ENCODE data around the gene TUBB8B. TPM values are rescaled to one million over a fixed set of nuclear protein-coding genes. Genes with fewer than 3 reads are reported as not detected.
"Not testable (repeated sequence)": the region's sequence is repeated elsewhere in the genome, so short reads cannot be mapped to it uniquely, and the experiment has no call there.

TUBB8B gene
- total RNA-seq: not detected

DNA sequence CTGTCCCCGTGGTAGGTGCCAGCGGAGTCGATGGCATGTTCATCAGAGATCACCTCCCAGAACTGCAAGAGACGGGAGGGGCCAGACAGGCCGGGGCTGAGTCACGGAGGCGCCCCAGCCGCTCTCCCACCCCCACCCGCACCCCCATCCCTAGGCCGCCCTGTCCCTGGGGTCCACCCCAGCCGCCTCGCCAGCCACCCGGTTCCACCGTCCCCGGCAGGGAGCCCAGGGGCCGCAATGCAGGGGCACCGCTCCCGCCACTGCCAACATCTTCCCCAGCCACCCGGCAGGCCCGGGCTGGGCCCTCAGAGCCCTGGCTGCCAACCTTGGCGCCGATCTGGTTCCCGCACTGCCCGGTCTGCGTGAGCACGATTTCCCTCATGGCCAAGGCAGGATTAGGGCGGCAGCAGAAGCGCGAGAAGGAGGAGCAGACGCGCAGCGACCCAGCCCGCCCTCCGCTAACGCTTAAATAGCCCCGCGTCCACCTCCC, at the start of gene TUBB8B:
Gene TUBB8B (minus strand): TSS at position 440 of the 490 bp plus-strand sequence. CDS start 58 bp downstream, at position 382.
- H3K36me3 Mint-ChIP-seq; DNase-seq; H3K27me3 Mint-ChIP-seq; ATAC-seq; H3K4me3 Mint-ChIP-seq; CTCF ChIA-PET; H3K9me3 Mint-ChIP-seq (ENCODE audit: low read depth); H3K4me1 Mint-ChIP-seq; H3K27ac Mint-ChIP-seq: not testable (repeated sequence)

DNA sequence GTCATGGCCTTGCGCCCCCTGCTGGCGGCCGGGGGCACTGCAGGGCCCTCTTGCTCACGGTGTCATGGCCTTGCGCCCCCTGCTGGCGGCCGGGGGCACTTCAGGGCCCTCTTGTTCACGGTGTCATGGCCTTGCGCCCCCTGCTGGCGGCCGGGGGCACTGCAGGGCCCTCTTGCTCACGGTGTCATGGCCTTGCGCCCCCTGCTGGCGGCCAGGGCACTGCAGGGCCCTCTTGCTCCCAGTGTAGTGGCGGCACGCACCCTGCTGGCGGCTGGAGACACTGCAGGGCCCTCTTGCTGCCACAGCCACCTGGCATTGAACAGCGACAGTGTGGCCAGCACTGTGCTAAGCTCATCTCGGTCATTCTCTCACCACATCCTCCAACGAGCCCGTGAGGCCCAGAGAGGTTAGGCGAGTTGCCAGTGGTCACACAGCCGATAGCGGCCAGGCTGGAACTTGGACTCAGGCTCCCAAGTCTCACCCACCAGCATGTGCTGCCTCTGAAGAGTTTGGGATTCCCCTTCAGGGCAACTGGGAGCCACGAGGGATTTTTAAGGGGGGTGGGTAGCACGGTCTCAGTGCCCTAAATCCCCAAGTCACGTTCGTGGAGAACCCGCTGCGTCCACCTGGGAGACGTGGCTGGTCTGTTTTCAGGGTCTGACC, 48.0 kb upstream of the TUBB8B start:
- peak; percentile 49 for DNase-seq
- H3K27me3 Mint-ChIP-seq: peaks cover 16% of the 10 kb centered on the region
- H3K4me3 Mint-ChIP-seq; H3K4me1 Mint-ChIP-seq; H3K36me3 Mint-ChIP-seq; CTCF ChIA-PET; H3K27ac Mint-ChIP-seq; H3K9me3 Mint-ChIP-seq (ENCODE audit: low read depth): not testable (repeated sequence)
- ATAC-seq: peak; percentile 42

DNA sequence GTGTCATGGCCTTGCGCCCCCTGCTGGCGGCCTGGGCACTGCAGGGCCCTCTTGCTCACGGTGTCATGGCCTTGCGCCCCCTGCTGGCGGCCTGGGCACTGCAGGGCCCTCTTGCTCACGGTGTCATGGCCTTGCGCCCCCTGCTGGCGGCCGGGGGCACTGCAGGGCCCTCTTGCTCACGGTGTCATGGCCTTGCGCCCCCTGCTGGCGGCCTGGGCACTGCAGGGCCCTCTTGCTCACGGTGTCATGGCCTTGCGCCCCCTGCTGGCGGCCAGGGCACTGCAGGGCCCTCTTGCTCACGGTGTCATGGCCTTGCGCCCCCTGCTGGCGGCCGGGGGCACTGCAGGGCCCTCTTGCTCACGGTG, 47.3 kb upstream of the TUBB8B start:
- H3K36me3 Mint-ChIP-seq; DNase-seq; H3K27ac Mint-ChIP-seq; CTCF ChIA-PET; ATAC-seq; H3K4me1 Mint-ChIP-seq; H3K9me3 Mint-ChIP-seq (ENCODE audit: low read depth); H3K4me3 Mint-ChIP-seq: not testable (repeated sequence)
- H3K27me3 Mint-ChIP-seq: peaks cover 15% of the 10 kb centered on the region

GRCh38 chr18:96101-96766, 46.8 kb upstream of the TUBB8B start:
- CTCF ChIA-PET: interaction anchor here (1.2 kb wide), 1 partner anchor 172 kb away, joined by 4 read pairs; the partner anchor contains the start of gene THOC1
- peaks cover 10% of the 10 kb centered on the region for H3K27me3 Mint-ChIP-seq
- H3K4me3 Mint-ChIP-seq; H3K36me3 Mint-ChIP-seq; DNase-seq; H3K9me3 Mint-ChIP-seq (ENCODE audit: low read depth); H3K4me1 Mint-ChIP-seq; H3K27ac Mint-ChIP-seq: not testable (repeated sequence)
- ATAC-seq: peak; percentile 60

- CTCF ChIA-PET: interaction anchor here (1.2 kb wide), 1 partner anchor 173 kb away, joined by 4 read pairs; the partner anchor contains the start of gene THOC1
- H3K27me3 Mint-ChIP-seq; ATAC-seq; H3K4me3 Mint-ChIP-seq; H3K27ac Mint-ChIP-seq; H3K36me3 Mint-ChIP-seq; H3K9me3 Mint-ChIP-seq (ENCODE audit: low read depth); H3K4me1 Mint-ChIP-seq; DNase-seq: not testable (repeated sequence)
Observed at GRCh38 chr18:95580-95979, 46.2 kb upstream of the TUBB8B start.

DNA sequence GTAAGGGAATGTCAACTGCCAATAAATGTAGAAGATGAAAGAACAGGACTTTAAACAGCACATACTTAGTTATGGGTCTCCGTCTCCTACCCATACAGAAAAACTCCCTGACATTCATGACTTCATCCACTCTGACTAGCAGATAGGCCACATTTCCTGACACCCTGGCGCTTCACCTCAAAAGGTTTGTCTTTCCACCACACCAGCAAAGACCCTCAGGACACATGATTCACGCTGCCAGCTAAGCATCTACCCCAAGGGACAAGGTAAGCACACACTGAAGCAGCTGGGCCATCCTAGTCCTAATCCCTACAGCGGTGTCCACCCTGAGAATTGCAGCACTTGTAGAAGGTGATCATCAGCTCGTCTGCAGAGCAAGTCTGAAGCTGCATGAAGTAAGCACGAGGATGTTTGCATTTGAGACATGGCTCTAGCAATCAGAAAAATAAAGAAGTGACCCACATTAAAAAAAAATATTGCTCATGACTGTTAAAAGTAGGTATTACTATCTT, 44.5 kb upstream of the TUBB8B start:
- H3K9me3 Mint-ChIP-seq (ENCODE audit: low read depth); H3K4me3 Mint-ChIP-seq; H3K27ac Mint-ChIP-seq; H3K36me3 Mint-ChIP-seq; DNase-seq; CTCF ChIA-PET; ATAC-seq; H3K4me1 Mint-ChIP-seq; H3K27me3 Mint-ChIP-seq: not testable (repeated sequence)

DNA sequence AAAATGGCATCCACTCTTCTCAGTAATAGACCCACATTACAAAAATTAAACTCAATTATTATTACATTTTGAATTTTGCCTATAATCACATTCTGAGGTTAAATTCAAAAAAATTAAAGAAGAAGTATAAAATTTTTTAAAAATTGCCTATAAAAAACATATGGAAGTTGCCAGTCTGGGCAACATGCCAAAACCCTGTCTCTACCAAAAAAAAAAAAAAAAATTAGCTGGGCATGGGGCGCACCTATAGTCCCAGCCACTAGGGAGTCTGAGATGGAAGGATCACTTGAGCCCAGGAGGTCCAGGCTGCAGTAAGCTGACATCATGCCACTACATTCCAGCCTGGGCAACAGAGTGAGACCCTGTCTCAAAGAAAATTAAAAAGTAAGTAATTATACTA, 42.1 kb upstream of the TUBB8B start:
- H3K9me3 Mint-ChIP-seq (ENCODE audit: low read depth); H3K27me3 Mint-ChIP-seq; CTCF ChIA-PET; ATAC-seq; H3K36me3 Mint-ChIP-seq; H3K4me1 Mint-ChIP-seq; H3K27ac Mint-ChIP-seq; DNase-seq; H3K4me3 Mint-ChIP-seq: not testable (repeated sequence)

DNA sequence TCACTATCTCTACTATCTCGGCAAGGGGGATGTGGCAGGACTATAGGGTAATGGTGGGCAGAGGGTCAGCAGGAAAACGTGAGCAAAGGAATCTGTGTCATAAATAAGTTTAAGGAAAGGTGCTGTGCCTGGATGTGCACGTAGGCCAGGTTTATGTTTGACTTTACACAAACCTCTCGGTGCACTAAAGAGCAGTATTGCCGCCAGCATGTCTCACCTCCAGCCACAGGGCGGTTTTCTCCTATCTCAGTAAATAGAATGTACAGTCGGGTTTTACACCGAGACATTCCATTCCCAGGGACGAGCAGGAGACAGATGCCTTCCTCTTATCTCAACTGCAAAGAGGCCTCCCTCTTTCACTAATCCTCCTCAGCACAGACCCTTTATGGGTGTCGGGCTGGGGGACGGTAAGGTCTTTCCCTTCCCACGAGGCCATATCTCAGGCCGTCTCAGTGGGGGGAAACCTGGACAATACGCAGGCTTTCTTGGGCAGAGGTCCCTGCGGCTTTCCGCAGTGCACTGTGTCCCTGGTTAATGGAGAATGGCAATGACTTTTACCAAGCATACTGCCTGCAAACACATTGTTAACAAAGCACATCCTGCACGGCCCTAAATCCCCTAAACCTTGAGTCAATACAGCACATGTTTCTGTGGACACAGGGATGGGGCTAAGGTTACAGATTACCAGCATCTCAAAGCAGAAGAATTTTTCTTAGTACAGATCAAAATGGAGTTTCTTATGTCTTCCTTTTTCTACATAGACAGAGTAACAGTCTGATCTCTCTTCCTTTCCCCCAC, 41.2 kb upstream of the TUBB8B start:
- not testable (repeated sequence) for H3K27me3 Mint-ChIP-seq

DNA sequence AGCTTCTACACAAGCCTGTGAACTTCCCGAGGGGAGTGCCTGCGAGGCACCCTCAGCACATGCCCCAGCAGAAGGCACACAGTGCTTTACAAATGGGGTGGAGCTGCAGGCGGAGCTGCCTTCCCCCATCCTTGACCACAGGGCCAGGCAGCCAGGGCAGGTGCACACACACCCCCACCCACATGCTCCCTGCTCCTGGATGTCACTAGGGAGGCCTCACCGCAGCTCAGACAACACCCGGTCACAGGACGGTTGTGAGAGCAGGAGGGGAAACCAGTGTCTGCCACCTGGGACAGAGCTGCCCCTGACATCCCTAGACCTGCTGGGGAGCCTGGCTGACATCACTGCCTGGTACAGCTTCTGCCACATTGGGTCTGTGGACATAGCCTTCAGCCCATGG, 39.7 kb upstream of the TUBB8B start:
- H3K4me3 Mint-ChIP-seq; H3K27me3 Mint-ChIP-seq; CTCF ChIA-PET; H3K36me3 Mint-ChIP-seq; ATAC-seq; H3K9me3 Mint-ChIP-seq (ENCODE audit: low read depth); H3K4me1 Mint-ChIP-seq; H3K27ac Mint-ChIP-seq; DNase-seq: not testable (repeated sequence)

More for the DNA sequence above, 41.2 kb upstream of the TUBB8B start:
- H3K4me1 Mint-ChIP-seq; H3K36me3 Mint-ChIP-seq; H3K27ac Mint-ChIP-seq; CTCF ChIA-PET; ATAC-seq; H3K9me3 Mint-ChIP-seq (ENCODE audit: low read depth); DNase-seq; H3K4me3 Mint-ChIP-seq: not testable (repeated sequence)

GRCh38 chr18:84801-85200, 35.4 kb upstream of the TUBB8B start:
- H3K36me3 Mint-ChIP-seq; H3K4me3 Mint-ChIP-seq; H3K4me1 Mint-ChIP-seq; CTCF ChIA-PET; H3K27ac Mint-ChIP-seq; DNase-seq; ATAC-seq; H3K27me3 Mint-ChIP-seq; H3K9me3 Mint-ChIP-seq (ENCODE audit: low read depth): not testable (repeated sequence)

GRCh38 chr18:82626-83209, 33.3 kb upstream of the TUBB8B start:
- ATAC-seq; H3K4me1 Mint-ChIP-seq; CTCF ChIA-PET; H3K4me3 Mint-ChIP-seq; DNase-seq; H3K27me3 Mint-ChIP-seq; H3K27ac Mint-ChIP-seq; H3K36me3 Mint-ChIP-seq; H3K9me3 Mint-ChIP-seq (ENCODE audit: low read depth): not testable (repeated sequence)

DNA sequence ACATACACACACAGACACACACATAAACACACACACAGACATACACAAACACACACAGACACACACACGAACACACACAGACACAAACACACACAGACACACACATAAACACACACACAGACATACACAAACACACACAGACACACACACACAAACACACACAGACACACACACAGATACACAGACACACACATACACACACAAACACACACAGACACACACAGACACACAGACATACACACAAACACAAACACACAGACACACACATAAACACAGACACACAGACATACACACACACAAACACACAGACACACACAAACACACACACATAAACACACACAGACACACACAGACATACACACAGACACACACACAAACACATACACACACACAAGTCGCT, 31.5 kb upstream of the TUBB8B start:
- H3K27ac Mint-ChIP-seq; H3K4me1 Mint-ChIP-seq; CTCF ChIA-PET; DNase-seq; ATAC-seq; H3K9me3 Mint-ChIP-seq (ENCODE audit: low read depth); H3K36me3 Mint-ChIP-seq; H3K4me3 Mint-ChIP-seq; H3K27me3 Mint-ChIP-seq: not testable (repeated sequence)

- DNase-seq; H3K27me3 Mint-ChIP-seq; H3K4me1 Mint-ChIP-seq; H3K4me3 Mint-ChIP-seq; H3K9me3 Mint-ChIP-seq (ENCODE audit: low read depth); CTCF ChIA-PET; H3K27ac Mint-ChIP-seq; H3K36me3 Mint-ChIP-seq; ATAC-seq: not testable (repeated sequence)
Observed at GRCh38 chr18:80202-80601, 30.8 kb upstream of the TUBB8B start.

Data from activated CD8-positive, alpha-beta memory T cell treated with anti-CD3 and anti-CD28 coated beads, Interleukin-2, amount 10 ng/mL, durations not matched to agents 7 days and 5 days (primary cell).